HepG2 (cell line): ENCODE measurements around the gene TNS1. TPM values are rescaled to one million over a fixed set of nuclear protein-coding genes. Genes with fewer than 3 reads are reported as not detected.

Source experiments
- ATAC-seq: fragments of 200-7000 bp; cut with Tn5 transposase; 3 replicates; pipeline ENCODE4 v1.9.1; 2020; ENCODE audit warnings: mild to moderate bottlenecking, moderate library complexity
- BruUV-seq: library from RNA; stranded (reverse); fragments of 400-500 nt; replicated peaks from 2 replicates; lab custom pipeline; 2021; lab: Mats Ljungman, UMichigan
- CTCF ChIA-PET: fragments of 300-600 bp; formaldehyde crosslinking; extraction: SDS; loops from one replicate; lab custom pipeline; 2021; ENCODE audit warnings: low total read pairs, inconsistent platforms, low intra/inter-chr PET ratio; lab: Yijun Ruan, JAX
- POLR2A ChIA-PET: fragments of 350-600 bp; sonication (Branson Sonifier 250); formaldehyde crosslinking; loops from one replicate; lab custom pipeline; 2020; ENCODE audit warnings: antibody characterized with exemption, inconsistent platforms; lab: Yijun Ruan, JAX
- DNase-seq: peaks from one replicate; pipeline ENCODE4 v3.0.0-alpha.2; 2015; ENCODE audit warnings: low spot score
- FAIRE-seq: peaks from 3 replicates; lab custom pipeline; 2011; peaks lifted over from hg19 to GRCh38; lab: Jason Lieb, UNC
- H2AFZ ChIP-seq: one replicate; pipeline ENCODE4 v1.6.1; 2011; ENCODE audit warnings: low read length, inconsistent platforms
- H3K27ac ChIP-seq: fragments of 300-600 bp; 3 replicates; pipeline ENCODE4 v1.8.0; 2011; ENCODE audit warnings: mixed run types, mild to moderate bottlenecking, mixed read lengths, low read length, inconsistent platforms; ENCODE audit not compliant: insufficient read depth; ENCODE audit errors: extremely low read length
- H3K27me3 ChIP-seq, 2 experiments: fragments of 200-600 bp in 1 of 2; 2 replicates in 1 of 2; 3 replicates in 1 of 2; pipeline versions ENCODE4 v1.6.0 to v1.8.0; 2011; ENCODE audit warnings: low read length in 2 of 2, mild to moderate bottlenecking in 2 of 2, moderate library complexity in 2 of 2, inconsistent platforms in 1 of 2; ENCODE audit not compliant: insufficient read depth in 2 of 2, control insufficient read depth in 1 of 2
- H3K36me3 ChIP-seq, 2 experiments: fragments of 200-600 bp in 1 of 2; replicated peaks in 1 of 2; 2 replicates in 1 of 2; 3 replicates in 1 of 2; pipeline versions ENCODE4 v1.5.1 to v1.8.0; 2011; ENCODE audit warnings: low read length in 2 of 2, inconsistent platforms in 1 of 2; ENCODE audit not compliant: insufficient read depth in 2 of 2, control insufficient read depth in 1 of 2
- H3K4me1 ChIP-seq: 2 replicates; pipeline ENCODE4 v1.5.1; 2012; ENCODE audit warnings: low read length, inconsistent platforms; ENCODE audit not compliant: insufficient read depth
- H3K4me2 ChIP-seq: 2 replicates; pipeline ENCODE4 v1.6.0; 2011; ENCODE audit warnings: low read depth, low read length, inconsistent platforms
- H3K4me3 ChIP-seq, 3 experiments: fragments of 200-600 bp in 1 of 3; sonication (generic), shearing (Covaris generic) in 1 of 3; replicated peaks in 1 of 3; 2 replicates each; pipeline ENCODE4 v1.5.1; 2011 to 2016; ENCODE audit warnings: low read length in 3 of 3, inconsistent platforms in 2 of 3, low read depth in 2 of 3, mild to moderate bottlenecking in 2 of 3, control low read depth in 1 of 3, mixed read lengths in 1 of 3; ENCODE audit not compliant: insufficient read depth in 1 of 3
- H3K79me2 ChIP-seq: one replicate; pipeline ENCODE4 v1.6.1; 2011; ENCODE audit warnings: low read length, inconsistent platforms; ENCODE audit not compliant: insufficient read depth
- H3K9ac ChIP-seq: 2 replicates; pipeline ENCODE4 v1.6.0; 2011; ENCODE audit warnings: mild to moderate bottlenecking, low read depth, low read length, inconsistent platforms; ENCODE audit not compliant: insufficient read depth
- H3K9me3 ChIP-seq: 2 replicates; pipeline ENCODE4 v1.5.1; 2012; ENCODE audit warnings: mild to moderate bottlenecking, low read length
- H4K20me1 ChIP-seq: 2 replicates; pipeline ENCODE4 v1.6.0; 2011; ENCODE audit warnings: inconsistent platforms, mild to moderate bottlenecking, low read length, moderate library complexity; ENCODE audit not compliant: insufficient read depth
- AGO2 ChIP-seq: fragments of 200-400 bp; formaldehyde crosslinking; optimal IDR thresholded peaks from 2 replicates; pipeline ENCODE3; 2017; ENCODE audit warnings: mild to moderate bottlenecking, low read depth, low read length, moderate library complexity
- HNRNPH1 ChIP-seq: fragments of 200-400 bp; formaldehyde crosslinking; optimal IDR thresholded peaks from 2 replicates; pipeline ENCODE3; 2017; ENCODE audit warnings: mild to moderate bottlenecking, low read depth, low read length
- NCOR1 ChIP-seq: fragments of 200-600 bp; sonication (generic); IDR thresholded peaks from 2 replicates; pipeline ENCODE4 v1.7.0; 2017; ENCODE audit warnings: antibody characterized with exemption, low read length, borderline replicate concordance
- NR2F1 ChIP-seq, 2 experiments: fragments of 450-650 bp in 1 of 2; formaldehyde crosslinking in 1 of 2; IDR thresholded peaks; 2 replicates each; pipeline versions ENCODE4 v1.5.0 to v1.6.1; 2016 to 2020; ENCODE audit warnings: mild to moderate bottlenecking in 1 of 2, missing compliant biosample characterization in 1 of 2, missing genetic modification reagents in 1 of 2, moderate library complexity in 1 of 2
- REPIN1 ChIP-seq: sonication (generic); formaldehyde crosslinking; IDR thresholded peaks from 2 replicates; pipeline ENCODE4 v1.8.0; 2022; ENCODE audit warnings: missing genetic modification reagents, low read depth, mild to moderate bottlenecking, borderline replicate concordance
- SP1 ChIP-seq, 2 experiments: fragments of 450-650 bp in 1 of 2; sonication (generic) in 1 of 2; formaldehyde crosslinking in 1 of 2; IDR thresholded peaks; 2 replicates each; pipeline versions ENCODE4 v1.4.0 to v1.6.1; 2016 to 2020; ENCODE audit warnings: missing genetic modification reagents in 1 of 2
- ZNF670 ChIP-seq: sonication (generic); formaldehyde crosslinking; IDR thresholded peaks from 2 replicates; pipeline ENCODE4 v1.8.0; 2022; ENCODE audit warnings: mild to moderate bottlenecking, missing genetic modification reagents, borderline replicate concordance
- WGBS: methylation state at CpG from one replicate; pipeline ENCODE4 v1.1.6; 2017; ENCODE audit warnings: low lambda C conversion rate; 5-methylcytosine and 5-hydroxymethylcytosine counted together
- in situ Hi-C: cut with HindIII; loops from 2 replicates; pipeline ENCODE4 v1.10.0; 2017; ENCODE audit warnings: low pct_unique_long_range_greater_than_20kb; ENCODE audit not compliant: extremely low pct_ligation_motif_present
- intact Hi-C: fragments of 100-400 bp; cut with micrococcal nuclease; formaldehyde crosslinking; loops from one replicate; pipeline ENCODE4 v1.10.0; 2022; ENCODE audit not compliant: unreplicated experiment
- polyA plus RNA-seq, 8 experiments: library from polyadenylated mRNA; depleted of rRNA in 3 of 8; stranded (reverse) in 7 of 8; unstranded in 1 of 8; fragments of >200 nt; fragmentation: Illumina TruSeq in 4 of 8; extraction: Trizol in 4 of 8; gene quantifications; 2 replicates each; pipeline versions ENCODE4 v1.2.1 to v1.2.3, GENCODE V29; 2011 to 2016; ENCODE audit warnings: low read depth in 4 of 8, missing spikeins in 1 of 8, mixed read lengths in 1 of 8; ENCODE audit not compliant: insufficient read depth in 1 of 8
- total RNA-seq, 5 experiments: library from RNA; depleted of rRNA; stranded (reverse); fragments of >200 nt; fragmentation: Illumina TruSeq; extraction: Trizol; gene quantifications; 2 replicates each; pipeline ENCODE4 v1.2.3, GENCODE V29; 2016; ENCODE audit warnings: low read depth in 1 of 5

TNS1 gene
- total and polyA plus RNA-seq, 2 of the 13 experiments (the other 11 are each of a cell fraction or from before 2014, with no cell fraction given), result 1.9 to 118 TPM

- TF ChIP-seq REPIN1, result no peak
- TF ChIP-seq ZNF670 (CRISPR knock-in tag), result no peak
- no peak for TF ChIP-seq SP1 (IDR thresholded peaks at IDR 0.05)
- TF ChIP-seq SP1 (CRISPR knock-in tag; IDR thresholded peaks at IDR 0.05), result no peak
Measured at GRCh38 chr2:217803653-217803960, 199.2 kb downstream of the TNS1 start (continued).

- 87% methylated on average over 5 of the region's 7 CpGs for WGBS
- peaks cover 4 to 7% of the 10 kb centered on the region in 2 experiments; a peak in 4 of 5 replicates for H3K36me3 ChIP-seq
- no peaks in the 10 kb centered on the region for H3K79me2 ChIP-seq
- ATAC-seq, result no peak
- H3K27ac ChIP-seq, result no peak overlapping the region
- intact Hi-C loops, result no loop called here
- H2AFZ ChIP-seq, result no peak overlapping the region
- BruUV-seq, result no TSS peak
- CTCF ChIA-PET, result no interaction called here
- H3K27me3 ChIP-seq, result no peaks in the 10 kb centered on the region
- POLR2A ChIA-PET, result no interaction called here
- no peaks in the 10 kb centered on the region for H3K9me3 ChIP-seq
- H4K20me1 ChIP-seq, result peaks cover 17% of the 10 kb centered on the region; the same call in 1 of the 2 replicates
- H3K4me3 ChIP-seq, result no peak overlapping the region
- in situ Hi-C loops, result no loop called here
- DNase-seq, result no peak
- no peak for FAIRE-seq
- no peak overlapping the region for H3K9ac ChIP-seq
- TF ChIP-seq HNRNPH1 (no peak), NR2F1 (CRISPR knock-in tag; IDR thresholded peaks at IDR 0.05) (no peak)
- peaks cover 17% of the 10 kb centered on the region for H3K4me1 ChIP-seq
- H3K4me2 ChIP-seq, result no peak overlapping the region
Measured at GRCh38 chr2:217802876-217803652, 199.7 kb downstream of the TNS1 start.

GRCh38 chr2:217802266-217802665, 200.5 kb downstream of the TNS1 start:
- H3K27me3 ChIP-seq, result no peaks in the 10 kb centered on the region
- no peak for FAIRE-seq
- WGBS, result 71% methylated on average over 4 of the region's 4 CpGs
- TF ChIP-seq NCOR1 (no peak), AGO2 (peak; percentile 40)
- peaks cover 25% of the 10 kb centered on the region for H3K4me1 ChIP-seq
- no peak overlapping the region for H3K4me3 ChIP-seq
- peaks cover 17% of the 10 kb centered on the region; the same call in 1 of the 2 replicates for H4K20me1 ChIP-seq
- no peak for DNase-seq
- H3K9ac ChIP-seq, result no peak overlapping the region
- no peaks in the 10 kb centered on the region for H3K9me3 ChIP-seq
- no peak overlapping the region for H2AFZ ChIP-seq
- intact Hi-C loops (no loop called here), in situ Hi-C loops (no loop called here)
- no peaks in the 10 kb centered on the region for H3K79me2 ChIP-seq
- ATAC-seq, result no peak
- no TSS peak for BruUV-seq
- H3K36me3 ChIP-seq, result peaks cover 0 to 3% of the 10 kb centered on the region in 2 experiments; a peak in 3 of 5 replicates
- ChIA-PET POLR2A (no interaction called here), CTCF (no interaction called here)
- H3K27ac ChIP-seq, result no peak overlapping the region
- no peak overlapping the region for H3K4me2 ChIP-seq
